Prostate gland (tissue), 2 donors: ENCODE measurements around the gene BRCC3. TPM values are rescaled to one million over a fixed set of nuclear protein-coding genes. Genes with fewer than 3 reads are reported as not detected.

Experiments
- DNase-seq: peaks from one replicate; pipeline ENCODE4 v3.0.0-alpha.2; 2019; ENCODE audit warnings: low spot score
- H3K27ac ChIP-seq, 2 donors: fragments of 200-600 bp; sonication (generic); 2 replicates each; pipeline ENCODE4 v1.5.1; 2017 to 2019
- H3K27me3 ChIP-seq: fragments of 200-600 bp; sonication (generic); replicated peaks from 2 replicates; pipeline ENCODE4 v1.5.1; 2019; ENCODE audit not compliant: insufficient read depth
- H3K36me3 ChIP-seq, 2 donors: fragments of 200-600 bp; sonication (generic); 1 replicate in 1 of 2; 2 replicates in 1 of 2; pipeline versions ENCODE4 v1.5.1 to v1.8.1; 2017 to 2019
- H3K4me1 ChIP-seq: fragments of 200-600 bp; sonication (generic); replicated peaks from 2 replicates; pipeline ENCODE4 v1.5.1; 2019
- H3K4me3 ChIP-seq, 2 donors: fragments of 200-600 bp; sonication (generic); 2 replicates each; pipeline ENCODE4 v1.5.1; 2017 to 2019
- H3K9me3 ChIP-seq: fragments of 200-600 bp; sonication (generic); 2 replicates; pipeline ENCODE4 v1.5.1; 2017
- POLR2A ChIP-seq: fragments of 450-650 bp; IDR thresholded peaks from one replicate; pipeline ENCODE4 v1.6.1; 2016; ENCODE audit warnings: antibody characterized with exemption, mild to moderate bottlenecking
- POLR2AphosphoS5 ChIP-seq: sonication (generic); formaldehyde crosslinking; IDR thresholded peaks from one replicate; pipeline ENCODE4 v1.6.1; 2017; ENCODE audit warnings: antibody characterized with exemption
- WGBS: methylation state at CpG from one replicate; pipeline ENCODE4 v1.1.5; 2018; 5-methylcytosine and 5-hydroxymethylcytosine counted together
- intact Hi-C: fragments of 100-400 bp; cut with DNase I; formaldehyde crosslinking; loops from one replicate; pipeline ENCODE4 v1.14.2; 2022
- total RNA-seq, 2 donors: library from RNA; depleted of rRNA; stranded (reverse); fragments of >200 nt; gene quantifications; one replicate each; pipeline ENCODE4 v1.1.0, GENCODE V29; 2016
- TF ChIP-seq, protein P1 (sequence below), 4 experiments: fragments of 200-600 bp in 2 of 4; fragments of 450-650 bp in 2 of 4; sonication (generic) in 2 of 4; IDR thresholded peaks; 1 replicate in 3 of 4; 2 replicates in 1 of 4; pipeline ENCODE4 v1.5.1; 2016 to 2019; ENCODE audit warnings: antibody characterized with exemption in 4 of 4, mild to moderate bottlenecking in 2 of 4, moderate library complexity in 2 of 4

Gene BRCC3
- total RNA-seq, 2 donors from 2014 or later, result 10.0 to 19.3 TPM

DNA sequence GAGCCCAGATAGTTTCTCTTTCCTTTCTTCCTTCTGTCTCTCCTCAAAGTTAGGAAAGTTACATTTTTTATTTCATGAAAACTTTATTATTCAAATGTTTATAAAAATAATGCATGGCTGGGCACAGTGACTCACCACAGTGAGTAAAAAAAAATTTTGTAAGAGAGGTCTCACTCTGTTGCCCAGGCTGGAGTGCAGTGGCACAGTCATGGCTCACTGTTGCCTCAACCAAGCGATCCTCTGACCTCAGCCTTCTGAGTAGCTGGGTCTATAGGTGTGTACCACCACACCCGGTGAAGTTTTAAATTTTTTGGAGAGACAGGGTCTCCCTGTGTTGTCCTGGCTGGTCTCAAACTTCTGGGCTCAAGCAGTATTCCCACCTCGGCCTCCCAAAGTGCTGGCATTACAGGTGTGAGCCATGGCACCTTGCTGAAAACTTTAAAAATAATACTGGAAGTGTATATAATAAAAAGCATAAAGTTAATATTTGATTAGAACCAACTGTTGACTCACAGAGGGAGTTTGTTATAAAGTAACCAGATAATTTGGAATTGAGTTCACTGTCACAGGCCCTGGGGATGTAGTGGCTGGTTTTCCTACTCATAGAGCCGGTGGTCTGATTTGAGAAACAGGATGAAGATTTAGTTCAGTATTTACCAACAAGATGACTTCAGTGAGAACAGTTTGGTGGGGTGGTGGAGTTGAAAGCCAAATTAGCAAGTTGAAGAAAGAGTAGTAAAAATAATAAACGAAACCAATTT lies 18.4 kb upstream of the BRCC3 start:
- DNase-seq, result no peak
- H3K4me3 ChIP-seq, result no peak overlapping the region
- no peaks in the 10 kb centered on the region for H3K4me1 ChIP-seq
- no peaks in the 10 kb centered on the region for H3K27me3 ChIP-seq
- TF ChIP-seq POLR2AphosphoS5 (no peak), POLR2A (no peak)
- TF ChIP-seq, protein P1, sequence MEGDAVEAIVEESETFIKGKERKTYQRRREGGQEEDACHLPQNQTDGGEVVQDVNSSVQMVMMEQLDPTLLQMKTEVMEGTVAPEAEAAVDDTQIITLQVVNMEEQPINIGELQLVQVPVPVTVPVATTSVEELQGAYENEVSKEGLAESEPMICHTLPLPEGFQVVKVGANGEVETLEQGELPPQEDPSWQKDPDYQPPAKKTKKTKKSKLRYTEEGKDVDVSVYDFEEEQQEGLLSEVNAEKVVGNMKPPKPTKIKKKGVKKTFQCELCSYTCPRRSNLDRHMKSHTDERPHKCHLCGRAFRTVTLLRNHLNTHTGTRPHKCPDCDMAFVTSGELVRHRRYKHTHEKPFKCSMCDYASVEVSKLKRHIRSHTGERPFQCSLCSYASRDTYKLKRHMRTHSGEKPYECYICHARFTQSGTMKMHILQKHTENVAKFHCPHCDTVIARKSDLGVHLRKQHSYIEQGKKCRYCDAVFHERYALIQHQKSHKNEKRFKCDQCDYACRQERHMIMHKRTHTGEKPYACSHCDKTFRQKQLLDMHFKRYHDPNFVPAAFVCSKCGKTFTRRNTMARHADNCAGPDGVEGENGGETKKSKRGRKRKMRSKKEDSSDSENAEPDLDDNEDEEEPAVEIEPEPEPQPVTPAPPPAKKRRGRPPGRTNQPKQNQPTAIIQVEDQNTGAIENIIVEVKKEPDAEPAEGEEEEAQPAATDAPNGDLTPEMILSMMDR (IDR thresholded peaks at IDR 0.05), result no peak
- no peak overlapping the region for H3K27ac ChIP-seq
- intact Hi-C loops, result no loop called here
- H3K9me3 ChIP-seq, result no peaks in the 10 kb centered on the region
- WGBS, result 84% methylated on average over 5 of the region's 5 CpGs
- no peaks in the 10 kb centered on the region for H3K36me3 ChIP-seq

DNA sequence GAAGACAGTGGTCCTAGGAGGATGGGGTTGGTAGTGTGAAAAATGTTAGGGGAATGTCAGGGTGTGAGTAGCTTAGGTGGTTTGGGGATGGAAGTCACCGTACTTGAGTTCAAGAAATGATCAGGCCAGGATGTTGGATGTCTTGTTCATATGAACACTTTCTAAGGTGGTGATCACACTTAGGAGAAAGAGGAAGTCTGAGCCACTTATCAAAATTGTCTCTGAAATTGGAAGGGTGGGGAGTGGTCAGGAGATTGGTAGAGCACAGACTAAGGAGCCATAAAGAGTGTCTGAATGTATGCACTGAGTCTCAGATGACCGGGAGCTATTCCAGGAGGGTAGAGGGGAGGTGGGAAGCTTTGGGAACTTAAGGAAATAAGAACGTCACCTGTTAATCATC lies 17.7 kb upstream of the BRCC3 start:
- intact Hi-C loops, result no loop called here
- Histone ChIP-seq H3K27me3 (no peaks in the 10 kb centered on the region), H3K27ac (no peak overlapping the region), H3K9me3 (no peaks in the 10 kb centered on the region), H3K36me3 (no peaks in the 10 kb centered on the region), H3K4me1 (no peaks in the 10 kb centered on the region), H3K4me3 (no peak overlapping the region)
- WGBS, result 93% methylated on average over 3 of the region's 3 CpGs
- no peak for DNase-seq
- TF ChIP-seq, protein P1 (IDR thresholded peaks at IDR 0.05), result no peak
- TF ChIP-seq POLR2AphosphoS5, result no peak
- no peak for TF ChIP-seq POLR2A

DNA sequence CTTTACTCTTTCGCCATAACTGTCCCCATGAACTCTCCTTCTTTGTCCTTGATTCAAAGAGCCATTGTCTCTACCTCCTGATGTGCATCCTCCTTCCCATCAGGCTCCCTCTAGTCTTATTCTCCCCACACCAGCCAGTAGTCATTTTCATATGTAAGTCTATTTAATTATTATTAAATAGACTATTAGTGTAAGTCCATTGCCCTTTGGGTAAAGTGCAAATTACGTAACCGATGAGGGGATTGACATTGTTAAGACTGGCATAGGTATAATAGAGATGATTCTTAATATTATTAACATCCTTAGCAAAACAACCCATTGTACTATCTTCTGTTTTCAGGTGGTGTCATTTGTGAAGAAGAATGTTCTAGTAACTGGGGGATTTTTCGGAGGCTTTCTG lies 17.1 kb upstream of the BRCC3 start:
- H3K4me1 ChIP-seq, result no peaks in the 10 kb centered on the region
- no peak overlapping the region for H3K27ac ChIP-seq
- no peaks in the 10 kb centered on the region for H3K9me3 ChIP-seq
- H3K36me3 ChIP-seq, result no peaks in the 10 kb centered on the region
- TF ChIP-seq POLR2AphosphoS5 (no peak), POLR2A (no peak)
- TF ChIP-seq, protein P1 (IDR thresholded peaks at IDR 0.05), result no peak
- H3K27me3 ChIP-seq, result no peaks in the 10 kb centered on the region
- H3K4me3 ChIP-seq, result no peak overlapping the region
- 89% methylated on average over 4 of the region's 4 CpGs for WGBS
- intact Hi-C loops, result no loop called here
- DNase-seq, result no peak

DNA sequence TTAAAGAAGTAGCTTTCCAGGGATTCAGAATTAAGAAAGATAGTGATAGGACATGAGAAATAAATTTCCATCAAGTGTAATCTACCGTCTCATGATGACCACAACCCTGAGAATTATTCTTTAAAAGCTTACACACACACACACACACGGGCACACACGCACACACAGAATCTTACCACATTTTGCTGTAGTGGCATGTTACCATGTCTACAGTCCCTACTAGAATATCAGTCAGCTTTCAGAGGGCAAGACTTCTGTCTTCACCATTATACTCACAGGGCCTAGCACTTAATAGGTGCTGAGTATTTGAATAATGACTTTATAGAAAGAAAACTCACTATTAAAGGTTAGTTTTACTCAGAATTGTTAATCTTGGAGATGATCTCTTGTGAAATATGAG lies 15.8 kb upstream of the BRCC3 start:
- 94% methylated on average over 3 of the region's 3 CpGs for WGBS
- TF ChIP-seq POLR2A, result no peak
- TF ChIP-seq, protein P1 (IDR thresholded peaks at IDR 0.05), result no peak
- no peak for TF ChIP-seq POLR2AphosphoS5
- no peak overlapping the region for H3K4me3 ChIP-seq
- H3K9me3 ChIP-seq, result no peaks in the 10 kb centered on the region
- no peak overlapping the region for H3K27ac ChIP-seq
- H3K4me1 ChIP-seq, result no peaks in the 10 kb centered on the region
- H3K36me3 ChIP-seq, result no peaks in the 10 kb centered on the region
- intact Hi-C loops, result no loop called here
- no peaks in the 10 kb centered on the region for H3K27me3 ChIP-seq
- DNase-seq, result no peak

DNA sequence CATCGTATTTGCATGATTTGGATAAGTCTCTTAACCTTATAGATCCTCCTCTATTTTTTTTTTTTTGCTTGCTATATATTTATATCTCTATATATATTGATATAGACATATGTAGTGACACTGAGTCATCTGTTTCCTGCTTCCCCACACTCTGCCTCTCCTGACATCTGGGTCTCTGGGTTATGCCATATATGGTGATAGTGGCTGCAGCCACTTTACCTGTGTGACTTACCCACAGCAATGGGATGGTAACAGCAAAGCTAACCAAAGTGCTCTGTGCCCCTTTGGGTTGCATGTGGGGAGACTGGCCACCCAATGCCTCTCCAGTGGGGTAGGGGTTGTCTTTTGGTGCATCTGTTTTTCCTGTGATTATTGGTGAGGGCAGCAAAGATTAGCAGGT lies 14.8 kb upstream of the BRCC3 start:
- whole genome bisulfite sequencing, result 88% methylated on average over 1 of the region's 1 CpG
- Histone ChIP-seq H3K4me3 (no peak overlapping the region), H3K27me3 (no peaks in the 10 kb centered on the region), H3K36me3 (no peaks in the 10 kb centered on the region), H3K4me1 (no peaks in the 10 kb centered on the region), H3K27ac (no peak overlapping the region), H3K9me3 (no peaks in the 10 kb centered on the region)
- no peak for DNase-seq
- intact Hi-C loops, result loop anchor here (2.0 kb wide), 1 partner anchor 76 kb away; no protein-coding TSS in a partner anchor
- TF ChIP-seq POLR2A, result no peak
- TF ChIP-seq POLR2AphosphoS5, result no peak
- TF ChIP-seq, protein P1 (IDR thresholded peaks at IDR 0.05), result no peak
